A673 (cell line): Measurements from ENCODE around the gene PTBP1.

ENCODE experiments used
- EZH2 ChIP-seq: fragments of 200-600 bp; sonication (generic); IDR thresholded peaks from 2 replicates; pipeline ENCODE4 v1.6.1; 2017; ENCODE audit warnings: borderline replicate concordance, low read depth, mild to moderate bottlenecking, mixed read lengths, antibody characterized with exemption, low read length; ENCODE audit not compliant: poor library complexity, severe bottlenecking
- TF ChIP-seq, protein P1 (sequence below): fragments of 300-800, 200-600 bp; sonication (generic); conservative IDR thresholded peaks from 2 replicates; pipeline ENCODE4 v1.5.1; 2017; ENCODE audit warnings: low read depth, mild to moderate bottlenecking, antibody characterized with exemption, low read length, moderate library complexity, mixed read lengths

DNA sequence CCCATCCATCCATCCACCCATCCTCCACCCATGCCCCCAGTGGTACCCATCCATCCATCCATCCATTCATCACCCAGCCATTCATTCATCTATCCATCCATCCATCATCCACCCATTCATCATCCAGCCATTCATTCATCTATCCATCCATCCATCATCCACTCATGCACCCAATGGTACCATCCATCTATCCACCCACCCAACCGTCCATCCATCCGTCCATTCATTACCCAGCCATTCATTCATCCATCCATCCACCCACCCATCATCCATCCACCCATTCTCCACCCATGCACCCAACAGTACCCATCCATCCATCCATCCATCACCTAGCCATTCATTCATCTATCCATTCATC, 19.2 kb downstream of the PTBP1 start:
- TF ChIP-seq, protein P1, sequence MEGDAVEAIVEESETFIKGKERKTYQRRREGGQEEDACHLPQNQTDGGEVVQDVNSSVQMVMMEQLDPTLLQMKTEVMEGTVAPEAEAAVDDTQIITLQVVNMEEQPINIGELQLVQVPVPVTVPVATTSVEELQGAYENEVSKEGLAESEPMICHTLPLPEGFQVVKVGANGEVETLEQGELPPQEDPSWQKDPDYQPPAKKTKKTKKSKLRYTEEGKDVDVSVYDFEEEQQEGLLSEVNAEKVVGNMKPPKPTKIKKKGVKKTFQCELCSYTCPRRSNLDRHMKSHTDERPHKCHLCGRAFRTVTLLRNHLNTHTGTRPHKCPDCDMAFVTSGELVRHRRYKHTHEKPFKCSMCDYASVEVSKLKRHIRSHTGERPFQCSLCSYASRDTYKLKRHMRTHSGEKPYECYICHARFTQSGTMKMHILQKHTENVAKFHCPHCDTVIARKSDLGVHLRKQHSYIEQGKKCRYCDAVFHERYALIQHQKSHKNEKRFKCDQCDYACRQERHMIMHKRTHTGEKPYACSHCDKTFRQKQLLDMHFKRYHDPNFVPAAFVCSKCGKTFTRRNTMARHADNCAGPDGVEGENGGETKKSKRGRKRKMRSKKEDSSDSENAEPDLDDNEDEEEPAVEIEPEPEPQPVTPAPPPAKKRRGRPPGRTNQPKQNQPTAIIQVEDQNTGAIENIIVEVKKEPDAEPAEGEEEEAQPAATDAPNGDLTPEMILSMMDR, result no peak
- no peak for TF ChIP-seq EZH2
